GM12878 (cell line): ENCODE measurements around the gene IMMT. TPM values are rescaled to one million over a fixed set of nuclear protein-coding genes. Genes with fewer than 3 reads are reported as not detected.

Source experiments
- ATAC-seq: fragments of 200-7000 bp; cut with Tn5 transposase; 3 replicates; pipeline ENCODE4 v1.9.1; 2020; ENCODE audit warnings: mild to moderate bottlenecking, moderate library complexity
- BruUV-seq: library from RNA; stranded (reverse); fragments of 400-500 nt; replicated peaks from 2 replicates; lab custom pipeline; 2021; lab: Mats Ljungman, UMichigan
- CTCF ChIA-PET: fragments of 300-600 bp; sonication (Branson Sonifier 250); formaldehyde crosslinking; extraction: SDS; loops from one replicate; lab custom pipeline; 2021; ENCODE audit warnings: inconsistent platforms; lab: Yijun Ruan, JAX
- POLR2A ChIA-PET: fragments of 350-600 bp; formaldehyde crosslinking; extraction: SDS; loops from one replicate; lab custom pipeline; 2021; ENCODE audit warnings: inconsistent platforms; lab: Charles Lee
- RAD21 ChIA-PET: fragments of 300-600 bp; sonication (Branson Sonifier 250); formaldehyde crosslinking; loops from one replicate; lab custom pipeline; 2023; ENCODE audit warnings: antibody characterized with exemption; ENCODE audit not compliant: unreplicated experiment; lab: Charles Lee
- SMC1A ChIA-PET: fragments of 300-600 bp; sonication (Branson Sonifier 250); formaldehyde crosslinking; loops from one replicate; lab custom pipeline; 2023; ENCODE audit not compliant: unreplicated experiment, uncharacterized antibody; lab: Charles Lee
- DNase-seq: peaks from one replicate; pipeline ENCODE4 v3.0.0-alpha.2; 2011; ENCODE audit warnings: low read depth, low spot score
- FAIRE-seq: peaks from 3 replicates; lab custom pipeline; 2011; peaks lifted over from hg19 to GRCh38; lab: Jason Lieb, UNC
- H2AFZ ChIP-seq: 2 replicates; pipeline ENCODE4 v1.6.0; 2011; ENCODE audit warnings: low read depth, low read length, control low read depth; ENCODE audit not compliant: control insufficient read depth
- H3K27ac ChIP-seq: 2 replicates; pipeline ENCODE4 v1.5.1; 2011; ENCODE audit warnings: control low read depth; ENCODE audit not compliant: control insufficient read depth, insufficient read depth
- H3K27me3 ChIP-seq, 2 experiments: replicated peaks in 1 of 2; 2 replicates each; pipeline versions ENCODE4 v1.6.0 to v1.6.1; 2011; ENCODE audit warnings: low read length in 1 of 2; ENCODE audit not compliant: control insufficient read depth in 2 of 2, insufficient read depth in 2 of 2
- H3K36me3 ChIP-seq, 2 experiments: 2 replicates each; pipeline ENCODE4 v1.5.1; 2011; ENCODE audit warnings: low read length in 1 of 2; ENCODE audit not compliant: control insufficient read depth in 2 of 2, insufficient read depth in 2 of 2
- H3K4me1 ChIP-seq: 2 replicates; pipeline ENCODE4 v1.6.1; 2011; ENCODE audit warnings: mild to moderate bottlenecking, low read length, moderate library complexity, mixed read lengths; ENCODE audit not compliant: control insufficient read depth, insufficient read depth
- H3K4me2 ChIP-seq: 2 replicates; pipeline ENCODE4 v1.6.0; 2011; ENCODE audit warnings: control low read depth; ENCODE audit not compliant: control insufficient read depth, insufficient read depth
- H3K4me3 ChIP-seq: fragments of 200-600 bp; sonication (generic); 2 replicates; pipeline ENCODE4 v1.5.1; 2016
- H3K79me2 ChIP-seq: 2 replicates; pipeline ENCODE4 v1.6.0; 2011; ENCODE audit warnings: low read length; ENCODE audit not compliant: control insufficient read depth, insufficient read depth
- H3K9ac ChIP-seq: 2 replicates; pipeline ENCODE4 v1.8.0; 2011; ENCODE audit warnings: low read length, control low read depth, mixed read lengths; ENCODE audit not compliant: control insufficient read depth, insufficient read depth
- H3K9me3 ChIP-seq: replicated peaks from 3 replicates; pipeline ENCODE4 v1.5.1; 2011; ENCODE audit warnings: mild to moderate bottlenecking, low read length; ENCODE audit not compliant: control insufficient read depth, insufficient read depth
- H4K20me1 ChIP-seq: 2 replicates; pipeline ENCODE4 v1.6.0; 2011; ENCODE audit not compliant: control insufficient read depth, insufficient read depth
- IRF4 ChIP-seq: IDR thresholded peaks from 2 replicates; pipeline ENCODE4 v1.6.1; 2011; ENCODE audit warnings: low read depth, low read length
- SRF ChIP-seq, 2 experiments: IDR thresholded peaks; 2 replicates each; pipeline ENCODE4 v1.6.1; 2011; ENCODE audit warnings: low read depth in 2 of 2, low read length in 2 of 2, mild to moderate bottlenecking in 1 of 2, moderate library complexity in 1 of 2
- WGBS: methylation state at CpG from one replicate; pipeline ENCODE4 v1.1.6; 2016; ENCODE audit warnings: low lambda C conversion rate; ENCODE audit not compliant: insufficient replicate concordance, insufficient coverage; ENCODE audit errors: missing lambda C conversion rate; 5-methylcytosine and 5-hydroxymethylcytosine counted together
- in situ Hi-C: fragments of 300-500 bp; cut with MboI; formaldehyde crosslinking; loops from 9 replicates; pipeline ENCODE4 v1.14.3; 2018; ENCODE audit warnings: mixed read lengths
- intact Hi-C: fragments of 100-400 bp; cut with micrococcal nuclease; formaldehyde crosslinking; loops from one replicate; pipeline ENCODE4 v1.14.2; 2022; ENCODE audit not compliant: unreplicated experiment
- polyA plus RNA-seq, 11 experiments: library from polyadenylated mRNA; depleted of rRNA in 4 of 11; unstranded in 6 of 11; stranded (reverse) in 5 of 11; fragments of >200 nt; fragmentation: Nextera tagmentation in 4 of 11; fragmentation: Illumina TruSeq in 1 of 11; extraction: Ambion mirVana in 4 of 11; extraction: Trizol in 1 of 11; gene quantifications; 1 replicate in 1 of 11; 2 replicates in 10 of 11; pipeline versions ENCODE4 v1.2.1 to v1.2.3, GENCODE V29; 2011 to 2016; ENCODE audit warnings: inconsistent platforms in 2 of 11, missing spikeins in 2 of 11, low read depth in 1 of 11
- total RNA-seq, 4 experiments: library from RNA; depleted of rRNA in 3 of 4; stranded (reverse); fragments of >200 nt in 3 of 4; fragmentation: Illumina TruSeq in 1 of 4; extraction: Trizol in 1 of 4; gene quantifications; 2 replicates each; pipeline versions ENCODE4 v1.2.1 to v1.2.3, GENCODE V29; 2013 to 2021
- TF ChIP-seq, protein P1 (sequence below): fragments of 450-650 bp; conservative IDR thresholded peaks from 2 replicates; pipeline ENCODE4 v1.6.1; 2017; ENCODE audit warnings: mild to moderate bottlenecking, moderate library complexity
- TF ChIP-seq, protein P2 (sequence below): fragments of 450-650 bp; IDR thresholded peaks from 2 replicates; pipeline ENCODE4 v1.6.1; 2016; ENCODE audit warnings: mild to moderate bottlenecking

Gene IMMT
- total and polyA plus RNA-seq, 10 of the 15 experiments (the other 5 are each of a cell fraction or from before 2014, with no cell fraction given) = 78.4 to 149 (median 98.7) TPM

DNA sequence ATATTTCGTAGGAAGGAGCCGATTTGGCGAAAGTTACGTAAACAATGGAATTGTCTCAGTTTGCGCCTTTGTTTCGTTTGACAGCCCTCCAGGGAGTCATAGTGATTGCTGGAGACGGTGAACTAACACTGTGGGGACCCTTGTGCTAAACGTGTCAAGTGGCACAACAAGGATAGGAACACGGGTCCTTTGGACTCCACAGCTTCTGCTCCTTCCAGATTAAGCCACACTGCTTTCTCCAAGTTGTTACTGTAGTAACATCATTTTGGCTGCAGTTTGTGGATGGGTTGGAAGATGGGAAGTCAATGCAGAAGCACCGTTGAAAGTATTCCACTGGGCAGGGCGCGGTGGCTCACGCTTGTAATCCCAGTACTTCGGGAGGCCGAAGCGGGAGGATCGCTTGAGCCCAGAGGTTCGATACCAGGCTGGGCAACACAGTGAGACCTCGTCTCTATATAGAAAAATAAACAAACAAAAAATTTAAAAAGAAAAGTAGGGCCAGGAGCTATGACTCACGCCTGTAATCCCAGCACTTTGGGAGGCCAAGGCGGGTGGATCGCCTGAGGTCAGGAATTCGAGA is 636 bp upstream of the IMMT start:
- BruUV-seq = TSS peak; percentile 70
- H3K27me3 ChIP-seq = no peaks in the 10 kb centered on the region
- no peaks in the 10 kb centered on the region for H3K36me3 ChIP-seq
- ChIA-PET SMC1A (interaction anchor here (1.3 to 2.5 kb wide), 3 partner anchors 10 to 97 kb away, joined by 3 to 14 read pairs (median 4); no protein-coding TSS in a partner anchor), RAD21 (interaction anchor here (1.0 to 1.4 kb wide), 3 partner anchors 9 to 200 kb away, joined by 3 to 4 read pairs (median 4); no protein-coding TSS in a partner anchor), POLR2A (interaction anchor here (1.0 to 2.8 kb wide), 9 partner anchors 10 to 245 kb away, joined by 3 to 18 read pairs (median 4); partner anchors contain the start of genes KDM3A and PTCD3)
- H3K4me2 ChIP-seq = peak overlapping the region; percentile 99
- H3K9me3 ChIP-seq = no peaks in the 10 kb centered on the region; the same call in 2 of the 3 replicates
- intact Hi-C loops = no loop called here
- peak overlapping the region; percentile 81 for H3K9ac ChIP-seq
- whole genome bisulfite sequencing = 29% methylated on average over 23 of the region's 23 CpGs
- no peaks in the 10 kb centered on the region for H4K20me1 ChIP-seq
- DNase-seq = no peak
- peaks cover 61% of the 10 kb centered on the region for H3K79me2 ChIP-seq
- TF ChIP-seq, protein P1, sequence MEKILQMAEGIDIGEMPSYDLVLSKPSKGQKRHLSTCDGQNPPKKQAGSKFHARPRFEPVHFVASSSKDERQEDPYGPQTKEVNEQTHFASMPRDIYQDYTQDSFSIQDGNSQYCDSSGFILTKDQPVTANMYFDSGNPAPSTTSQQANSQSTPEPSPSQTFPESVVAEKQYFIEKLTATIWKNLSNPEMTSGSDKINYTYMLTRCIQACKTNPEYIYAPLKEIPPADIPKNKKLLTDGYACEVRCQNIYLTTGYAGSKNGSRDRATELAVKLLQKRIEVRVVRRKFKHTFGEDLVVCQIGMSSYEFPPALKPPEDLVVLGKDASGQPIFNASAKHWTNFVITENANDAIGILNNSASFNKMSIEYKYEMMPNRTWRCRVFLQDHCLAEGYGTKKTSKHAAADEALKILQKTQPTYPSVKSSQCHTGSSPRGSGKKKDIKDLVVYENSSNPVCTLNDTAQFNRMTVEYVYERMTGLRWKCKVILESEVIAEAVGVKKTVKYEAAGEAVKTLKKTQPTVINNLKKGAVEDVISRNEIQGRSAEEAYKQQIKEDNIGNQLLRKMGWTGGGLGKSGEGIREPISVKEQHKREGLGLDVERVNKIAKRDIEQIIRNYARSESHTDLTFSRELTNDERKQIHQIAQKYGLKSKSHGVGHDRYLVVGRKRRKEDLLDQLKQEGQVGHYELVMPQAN = no peak
- no peak for TF ChIP-seq IRF4
- TF ChIP-seq, protein P2, sequence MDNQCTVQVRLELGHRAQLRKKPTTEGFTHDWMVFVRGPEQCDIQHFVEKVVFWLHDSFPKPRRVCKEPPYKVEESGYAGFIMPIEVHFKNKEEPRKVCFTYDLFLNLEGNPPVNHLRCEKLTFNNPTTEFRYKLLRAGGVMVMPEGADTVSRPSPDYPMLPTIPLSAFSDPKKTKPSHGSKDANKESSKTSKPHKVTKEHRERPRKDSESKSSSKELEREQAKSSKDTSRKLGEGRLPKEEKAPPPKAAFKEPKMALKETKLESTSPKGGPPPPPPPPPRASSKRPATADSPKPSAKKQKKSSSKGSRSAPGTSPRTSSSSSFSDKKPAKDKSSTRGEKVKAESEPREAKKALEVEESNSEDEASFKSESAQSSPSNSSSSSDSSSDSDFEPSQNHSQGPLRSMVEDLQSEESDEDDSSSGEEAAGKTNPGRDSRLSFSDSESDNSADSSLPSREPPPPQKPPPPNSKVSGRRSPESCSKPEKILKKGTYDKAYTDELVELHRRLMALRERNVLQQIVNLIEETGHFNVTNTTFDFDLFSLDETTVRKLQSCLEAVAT = peak; percentile 85
- no peak for TF ChIP-seq SRF (IDR thresholded peaks at IDR 0.05; ENCODE audit: low read depth in 2 of 2, low read length in 2 of 2)
- TF ChIP-seq, all 136 proteins: peak for 1
- no peak for FAIRE-seq
- Histone ChIP-seq H2AFZ (peak overlapping the region; percentile 74), H3K4me3 (peak overlapping the region; percentile 95), H3K4me1 (peaks cover 9% of the 10 kb centered on the region; the same call in 1 of the 2 replicates), H3K27ac (peak overlapping the region; percentile 80)
- in situ Hi-C loops = no loop called here
- CTCF ChIA-PET = interaction anchor here (1.0 to 1.6 kb wide), 5 partner anchors 10 to 368 kb away, joined by 3 to 5 read pairs (median 3); partner anchors contain the start of genes POLR1A and PTCD3
- ATAC-seq = peak; percentile 1; the same call in 2 of the 3 replicates
